Duodenal mucosa (tissue), 2 donors: Measurements from ENCODE around the gene PDLIM5.

Source experiments
- H3K27ac ChIP-seq: one replicate; pipeline ENCODE4 v1.7.0; 2013; ENCODE audit warnings: low read depth, low read length
- H3K27me3 ChIP-seq, 2 donors: one replicate each; pipeline ENCODE4 v1.7.0; 2013; ENCODE audit warnings: low read length in 2 of 2, control low read depth in 1 of 2; ENCODE audit not compliant: insufficient read depth in 2 of 2, control insufficient read depth in 1 of 2
- H3K36me3 ChIP-seq, 2 donors: one replicate each; pipeline ENCODE4 v1.7.0; 2013; ENCODE audit warnings: low read length in 2 of 2, control low read depth in 1 of 2; ENCODE audit not compliant: insufficient read depth in 2 of 2, control insufficient read depth in 1 of 2
- H3K4me1 ChIP-seq, 2 donors: one replicate each; pipeline ENCODE4 v1.7.0; 2013; ENCODE audit warnings: low read length in 2 of 2, control low read depth in 1 of 2; ENCODE audit not compliant: insufficient read depth in 2 of 2, control insufficient read depth in 1 of 2
- H3K4me3 ChIP-seq, 2 donors: one replicate each; pipeline ENCODE4 v1.7.0; 2013; ENCODE audit warnings: low read length in 2 of 2, low read depth in 1 of 2
- H3K9ac ChIP-seq, 2 donors: one replicate each; pipeline ENCODE4 v1.7.0; 2013; ENCODE audit warnings: low read length in 2 of 2, low read depth in 1 of 2
- H3K9me3 ChIP-seq, 2 donors: one replicate each; pipeline ENCODE4 v1.7.0; 2013; ENCODE audit warnings: low read length in 2 of 2, control low read depth in 1 of 2; ENCODE audit not compliant: control insufficient read depth in 1 of 2

Gene PDLIM5

GRCh38 chr4:94411296-94411695 lies 40.4 kb upstream of the PDLIM5 start:
- Histone ChIP-seq H3K27me3 (no peaks in the 10 kb centered on the region), H3K9me3 (no peaks in the 10 kb centered on the region), H3K4me3 (no peak overlapping the region), H3K9ac (no peak overlapping the region), H3K4me1 (peaks cover 5 to 7% of the 10 kb centered on the region in 2 donors), H3K27ac (no peak overlapping the region), H3K36me3 (no peaks in the 10 kb centered on the region)

GRCh38 chr4:94412019-94412657 lies 39.6 kb upstream of the PDLIM5 start:
- peak overlapping the region in 1 of 2 donors; percentile 1 for H3K9ac ChIP-seq
- peaks cover 5 to 7% of the 10 kb centered on the region in 2 donors for H3K4me1 ChIP-seq
- H3K27me3 ChIP-seq = no peaks in the 10 kb centered on the region
- H3K4me3 ChIP-seq = peak overlapping the region in 1 of 2 donors; percentile 7
- peaks cover 0 to 3% of the 10 kb centered on the region in 2 donors for H3K9me3 ChIP-seq
- H3K27ac ChIP-seq = no peak overlapping the region
- H3K36me3 ChIP-seq = no peaks in the 10 kb centered on the region

DNA sequence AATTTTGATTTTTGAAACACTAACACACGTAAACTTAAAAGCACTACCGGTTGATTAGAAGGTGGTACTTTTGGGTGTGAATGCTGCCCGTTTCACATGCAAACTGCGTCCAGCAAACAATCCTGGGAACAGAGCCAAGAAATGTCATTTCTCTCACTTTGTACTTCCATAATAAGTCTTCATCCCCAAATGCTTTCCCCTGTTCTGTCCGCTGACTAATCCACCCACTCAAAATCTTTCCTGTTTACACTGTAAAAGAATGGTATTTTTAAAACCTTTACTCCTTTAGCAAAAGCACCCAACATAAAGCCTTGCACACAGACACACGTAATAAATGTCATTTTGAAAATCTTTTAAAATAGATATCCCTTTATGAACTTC lies 39.1 kb upstream of the PDLIM5 start:
- Histone ChIP-seq H3K9me3 (peaks cover 0 to 3% of the 10 kb centered on the region in 2 donors), H3K4me1 (peaks cover 5 to 7% of the 10 kb centered on the region in 2 donors), H3K4me3 (peak overlapping the region in 1 of 2 donors; percentile 7), H3K27me3 (no peaks in the 10 kb centered on the region), H3K9ac (peak overlapping the region in 1 of 2 donors; percentile 1), H3K36me3 (no peaks in the 10 kb centered on the region), H3K27ac (no peak overlapping the region)

GRCh38 chr4:94413085-94413840 lies 38.5 kb upstream of the PDLIM5 start:
- Histone ChIP-seq H3K27ac (no peak overlapping the region), H3K27me3 (no peaks in the 10 kb centered on the region)

GRCh38 chr4:94414907-94415306 lies 36.8 kb upstream of the PDLIM5 start:
- no peaks in the 10 kb centered on the region for H3K36me3 ChIP-seq
- H3K4me1 ChIP-seq = peaks cover 5 to 19% of the 10 kb centered on the region in 2 donors
- no peaks in the 10 kb centered on the region for H3K27me3 ChIP-seq
- no peak overlapping the region for H3K4me3 ChIP-seq
- no peak overlapping the region for H3K9ac ChIP-seq
- H3K9me3 ChIP-seq = peaks cover 0 to 3% of the 10 kb centered on the region in 2 donors
- H3K27ac ChIP-seq = no peak overlapping the region

More at GRCh38 chr4:94413085-94413840, 38.5 kb upstream of the PDLIM5 start:
- peaks cover 0 to 3% of the 10 kb centered on the region in 2 donors for H3K9me3 ChIP-seq
- no peaks in the 10 kb centered on the region for H3K36me3 ChIP-seq
- no peak overlapping the region for H3K4me3 ChIP-seq
- H3K4me1 ChIP-seq = peaks cover 5 to 7% of the 10 kb centered on the region in 2 donors
- H3K9ac ChIP-seq = no peak overlapping the region

DNA sequence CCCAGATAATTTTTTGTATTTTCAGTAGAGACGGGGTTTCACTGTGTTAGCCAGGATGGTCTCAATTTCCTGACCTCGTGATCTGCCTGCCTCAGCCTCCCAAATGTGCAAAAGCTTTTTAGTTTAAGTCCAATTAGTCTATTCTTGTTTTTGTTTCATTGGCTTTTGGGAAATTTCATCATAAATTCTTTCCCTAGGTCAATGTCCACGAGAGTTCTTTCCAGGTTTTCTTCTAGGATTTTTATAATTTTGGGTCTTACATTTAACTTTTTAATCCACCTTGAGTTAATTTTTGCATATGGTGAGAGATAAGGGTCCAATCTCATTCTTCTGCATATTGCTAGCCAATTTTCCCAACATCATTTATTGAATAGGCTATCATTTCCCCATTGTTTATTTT lies 36.3 kb upstream of the PDLIM5 start:
- H3K27me3 ChIP-seq = no peaks in the 10 kb centered on the region
- H3K27ac ChIP-seq = no peak overlapping the region
- H3K4me1 ChIP-seq = peaks cover 5 to 21% of the 10 kb centered on the region in 2 donors
- no peak overlapping the region for H3K4me3 ChIP-seq
- H3K9ac ChIP-seq = no peak overlapping the region
- peaks cover 0 to 3% of the 10 kb centered on the region in 2 donors for H3K9me3 ChIP-seq
- H3K36me3 ChIP-seq = no peaks in the 10 kb centered on the region

- Histone ChIP-seq H3K4me3 (no peak overlapping the region), H3K36me3 (no peaks in the 10 kb centered on the region), H3K27ac (no peak overlapping the region), H3K9ac (no peak overlapping the region), H3K27me3 (no peaks in the 10 kb centered on the region), H3K4me1 (peaks cover 5 to 24% of the 10 kb centered on the region in 2 donors), H3K9me3 (peaks cover 0 to 3% of the 10 kb centered on the region in 2 donors)
These were observed 35.4 kb upstream of the PDLIM5 start for GRCh38 chr4:94416335-94416734.

DNA sequence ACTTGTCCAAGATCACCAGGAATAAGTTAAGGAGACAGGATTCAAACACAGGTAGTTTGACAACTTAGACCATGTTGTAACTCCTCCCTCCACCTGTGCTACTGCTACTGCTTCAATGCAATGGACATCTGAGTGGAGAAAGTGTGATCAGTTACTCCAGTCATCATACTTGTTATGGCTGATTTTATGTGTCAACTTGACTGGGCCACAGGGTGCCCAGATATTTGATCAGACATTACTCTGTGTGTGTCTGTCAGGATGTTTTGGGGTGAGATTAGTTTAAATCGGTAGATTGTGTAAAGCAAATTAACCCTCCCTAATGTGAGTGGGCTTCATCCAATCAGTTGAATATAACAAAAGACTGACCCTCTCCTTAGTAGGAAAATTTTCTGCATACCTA lies 34.8 kb upstream of the PDLIM5 start:
- no peak overlapping the region for H3K9ac ChIP-seq
- H3K27me3 ChIP-seq = no peaks in the 10 kb centered on the region
- peaks cover 0 to 3% of the 10 kb centered on the region in 2 donors for H3K9me3 ChIP-seq
- H3K4me3 ChIP-seq = no peak overlapping the region
- no peaks in the 10 kb centered on the region for H3K36me3 ChIP-seq
- H3K4me1 ChIP-seq = peaks cover 5 to 24% of the 10 kb centered on the region in 2 donors
- no peak overlapping the region for H3K27ac ChIP-seq

GRCh38 chr4:94419549-94419948 lies 32.2 kb upstream of the PDLIM5 start:
- H3K36me3 ChIP-seq = no peaks in the 10 kb centered on the region
- no peak overlapping the region for H3K4me3 ChIP-seq
- H3K27me3 ChIP-seq = no peaks in the 10 kb centered on the region
- H3K9me3 ChIP-seq = peaks cover 0 to 3% of the 10 kb centered on the region in 2 donors
- H3K4me1 ChIP-seq = peaks cover 0 to 17% of the 10 kb centered on the region in 2 donors
- H3K9ac ChIP-seq = no peak overlapping the region
- H3K27ac ChIP-seq = no peak overlapping the region

DNA sequence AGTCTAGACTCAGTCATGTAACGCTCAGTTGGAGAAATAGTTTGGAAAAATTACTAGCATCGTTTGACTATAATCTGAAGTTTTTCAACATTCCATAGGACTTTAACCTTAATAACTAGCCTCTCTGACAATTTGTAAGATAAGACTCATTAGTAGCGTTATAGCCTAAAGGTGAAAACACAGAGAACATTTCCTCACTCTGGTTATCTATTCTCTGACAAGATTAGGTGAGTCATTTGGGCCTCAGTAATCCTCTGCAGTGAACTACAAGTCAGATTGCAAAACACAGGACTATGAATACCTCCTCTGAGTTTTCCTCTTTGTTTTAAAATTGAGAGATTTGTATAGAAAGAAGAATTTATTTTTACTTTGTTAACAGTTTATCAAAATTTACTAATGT lies 31.8 kb upstream of the PDLIM5 start:
- H3K27ac ChIP-seq = no peak overlapping the region
- peaks cover 0 to 17% of the 10 kb centered on the region in 2 donors for H3K4me1 ChIP-seq
- H3K9ac ChIP-seq = no peak overlapping the region
- H3K36me3 ChIP-seq = no peaks in the 10 kb centered on the region
- peaks cover 0 to 3% of the 10 kb centered on the region in 2 donors for H3K9me3 ChIP-seq
- no peaks in the 10 kb centered on the region for H3K27me3 ChIP-seq
- no peak overlapping the region for H3K4me3 ChIP-seq
